GM18520 (cell line): ENCODE results near the gene DHRS2.
"Not testable (repeated sequence)": the region's sequence is repeated elsewhere in the genome, so short reads cannot be mapped to it uniquely, and the experiment has no call there.

Experiments
- ATAC-seq: cut with Tn5 transposase; IDR thresholded peaks from one replicate; pipeline ENCODE4 v1.9.1; 2021; ENCODE audit not compliant: unreplicated experiment

The DHRS2 gene

GRCh38 chr14:23636317-23637211 is at the start of gene DHRS2:
Gene DHRS2 (plus strand): TSS chr14:23636364. CDS start chr14:23638865, 2,501 bp downstream.
- no peak for ATAC-seq

- peak; percentile 71 for ATAC-seq
Measured at GRCh38 chr14:23588884-23589598, 47.1 kb upstream of the DHRS2 start.

- no peak for ATAC-seq
Measured at GRCh38 chr14:23589606-23590005, 46.6 kb upstream of the DHRS2 start.

- ATAC-seq: no peak
Measured at GRCh38 chr14:23590198-23590597, 46.0 kb upstream of the DHRS2 start.

DNA sequence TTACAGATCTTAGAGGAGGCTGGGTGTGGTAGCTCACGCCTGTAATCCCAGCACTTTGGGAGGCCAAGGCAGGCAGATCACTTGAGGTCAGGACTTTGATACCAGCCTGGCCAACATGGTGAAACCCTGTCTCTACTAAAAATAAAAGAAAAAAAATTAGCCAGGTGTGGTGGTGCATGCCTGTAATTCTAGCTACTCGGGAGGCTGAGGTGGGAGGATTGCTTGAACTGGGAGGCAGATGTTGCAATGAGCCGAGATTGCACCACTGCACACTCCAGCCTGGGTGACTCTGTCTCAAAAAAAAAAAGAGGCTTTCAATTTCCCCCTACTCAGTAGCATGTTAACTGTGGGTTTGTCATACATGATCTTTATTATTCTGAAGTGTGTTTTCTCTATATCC is 42.0 kb upstream of the DHRS2 start:
- ATAC-seq: not testable (repeated sequence)

DNA sequence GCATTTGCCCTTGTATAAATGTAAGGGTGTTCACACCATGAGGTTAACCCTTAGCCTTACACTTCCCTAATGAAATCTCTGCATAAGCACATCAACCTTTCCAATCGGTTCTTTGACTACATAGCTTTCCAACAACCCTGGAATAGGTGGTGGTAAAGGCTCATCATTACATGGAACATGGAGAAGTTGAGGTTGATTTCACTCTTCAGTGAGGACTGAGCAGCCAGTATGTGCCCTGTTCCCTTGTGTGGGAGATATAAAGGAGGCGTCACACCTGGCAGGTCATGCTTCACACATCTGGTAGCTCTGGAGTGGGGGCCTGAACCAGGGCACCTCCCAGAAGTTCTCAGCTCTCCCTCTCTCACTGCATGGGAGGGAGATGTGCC is 35.8 kb upstream of the DHRS2 start:
- no peak for ATAC-seq

DNA sequence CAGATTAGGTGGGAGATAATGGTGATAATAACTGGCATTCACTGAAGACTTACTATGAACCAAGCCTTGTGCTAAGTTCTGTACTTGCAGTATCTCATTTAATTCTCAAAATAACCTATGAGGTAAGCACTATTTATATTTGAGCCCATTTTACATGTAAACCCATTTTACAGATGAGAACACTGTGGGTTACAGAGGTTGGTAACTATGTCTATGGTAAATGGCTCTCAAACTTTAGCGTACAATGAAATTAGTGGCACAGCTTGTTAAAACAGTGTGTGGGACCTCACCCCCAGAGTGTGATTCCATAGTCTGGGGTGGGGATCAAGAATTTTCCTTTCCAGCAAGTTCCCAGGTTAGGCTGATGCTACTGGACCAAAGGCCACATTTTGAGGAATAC is 35.4 kb upstream of the DHRS2 start:
- ATAC-seq: no peak

DNA sequence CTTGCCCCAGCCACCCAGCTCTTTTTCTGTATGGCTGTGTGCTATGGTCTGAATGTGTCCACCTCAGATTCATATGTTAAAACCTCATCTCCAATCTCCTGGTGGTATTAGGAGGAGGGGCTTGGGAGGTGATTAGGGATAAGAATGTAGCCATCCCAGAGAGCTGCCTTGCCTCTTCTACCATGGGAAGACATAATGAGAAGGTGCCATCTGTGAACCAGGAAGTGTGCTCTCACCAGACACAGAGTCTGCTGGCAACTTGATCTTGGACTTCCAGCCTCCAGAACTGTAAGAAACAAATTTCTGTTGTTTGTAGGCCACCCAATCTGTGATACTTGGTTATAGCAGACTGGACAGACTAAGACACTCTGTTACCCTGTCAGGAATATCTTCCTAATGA is 34.7 kb upstream of the DHRS2 start:
- no peak for ATAC-seq

- no peak for ATAC-seq
Measured at GRCh38 chr14:23601845-23602180, 34.4 kb upstream of the DHRS2 start.

DNA sequence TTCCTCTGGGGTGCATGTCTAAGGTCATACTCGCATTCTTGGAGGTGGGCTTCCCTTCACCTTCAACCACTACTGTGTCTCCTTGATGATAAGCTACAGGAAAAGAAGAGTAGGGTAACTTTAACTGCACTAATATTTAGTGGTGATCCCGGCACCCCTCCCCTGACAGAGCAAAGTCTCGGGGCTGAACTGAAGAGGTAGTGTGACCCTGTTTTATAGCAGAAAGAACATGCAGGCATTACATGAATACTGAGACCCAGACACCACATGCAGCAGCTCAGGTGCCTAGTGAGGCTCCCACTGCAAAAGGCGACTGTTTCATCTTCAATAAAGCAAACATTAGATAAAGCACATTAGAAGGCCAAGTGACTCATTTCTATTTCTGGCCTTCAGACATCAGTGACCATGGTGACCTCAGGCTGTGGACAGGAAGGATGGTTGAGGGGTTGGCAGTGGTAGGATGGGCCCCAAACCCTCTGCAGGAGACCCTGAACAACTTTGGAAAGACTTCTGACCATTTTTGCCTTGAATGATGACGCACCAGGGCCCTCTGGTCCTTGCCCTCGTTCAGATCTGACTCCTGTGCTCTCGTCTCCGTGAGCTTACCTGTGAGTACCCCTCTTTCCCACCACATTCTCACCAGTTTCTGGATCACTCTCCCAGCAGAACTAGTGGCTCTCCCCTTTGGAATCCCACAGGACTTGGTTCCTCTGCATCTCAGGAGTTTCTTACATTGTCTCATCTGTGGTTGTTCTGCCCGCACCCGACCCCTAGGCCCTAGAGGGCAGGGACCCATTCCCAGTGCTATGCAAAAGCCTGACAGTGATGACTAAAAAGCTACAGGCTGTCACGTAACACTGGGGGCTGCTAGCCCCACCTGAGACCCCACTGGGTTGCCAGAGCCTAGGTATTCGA is 33.7 kb upstream of the DHRS2 start:
- ATAC-seq: no peak

GRCh38 chr14:23603103-23603502 is 33.1 kb upstream of the DHRS2 start:
- ATAC-seq: no peak

GRCh38 chr14:23604148-23604547 is 32.0 kb upstream of the DHRS2 start:
- ATAC-seq: no peak

DNA sequence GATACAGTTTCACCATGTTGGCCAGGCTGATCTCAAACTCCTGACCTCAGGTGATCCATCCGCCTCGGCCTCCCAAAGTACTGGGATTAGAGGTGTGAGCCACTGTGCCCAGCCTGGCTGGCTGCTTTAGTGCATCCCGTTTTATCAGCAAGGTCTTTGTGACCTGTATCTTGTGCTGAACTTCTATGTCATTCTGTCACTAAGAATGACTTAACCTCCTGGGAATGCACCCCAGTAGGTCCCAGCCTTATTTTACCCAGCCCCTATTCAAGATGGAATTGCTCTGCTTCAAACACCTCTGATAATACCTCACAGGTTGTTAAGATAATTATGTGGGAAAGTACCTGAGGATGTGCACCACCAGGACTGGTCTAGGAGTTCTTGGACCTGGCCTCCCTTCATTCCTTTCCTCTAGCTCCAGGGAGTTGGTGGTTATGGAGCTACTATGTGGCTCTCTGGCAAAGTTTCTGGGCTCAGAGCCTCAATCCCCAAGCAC is 31.4 kb upstream of the DHRS2 start:
- ATAC-seq: no peak

GRCh38 chr14:23605931-23606585 is 30.1 kb upstream of the DHRS2 start:
- ATAC-seq: peak; percentile 86

- ATAC-seq: no peak
Measured at GRCh38 chr14:23608454-23608853, 27.7 kb upstream of the DHRS2 start.

DNA sequence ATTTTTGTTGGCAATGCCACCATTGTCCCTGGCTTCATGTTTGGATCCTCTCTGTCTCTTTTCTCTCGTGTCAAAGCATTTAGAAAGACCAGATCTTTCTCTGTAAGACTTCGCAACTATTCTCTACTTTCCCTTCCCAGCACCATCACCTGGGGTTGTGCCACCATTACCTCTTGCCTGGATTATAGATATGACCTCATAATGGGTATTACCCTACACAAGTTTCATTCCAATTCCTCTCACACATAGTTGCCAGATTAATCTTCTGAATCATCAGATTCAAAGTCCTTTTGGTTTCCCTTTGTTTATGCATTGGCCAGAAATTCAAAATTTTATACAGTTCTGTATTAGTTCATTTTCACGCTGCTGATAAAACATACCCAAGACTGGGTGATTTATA is 27.2 kb upstream of the DHRS2 start:
- ATAC-seq: no peak

DNA sequence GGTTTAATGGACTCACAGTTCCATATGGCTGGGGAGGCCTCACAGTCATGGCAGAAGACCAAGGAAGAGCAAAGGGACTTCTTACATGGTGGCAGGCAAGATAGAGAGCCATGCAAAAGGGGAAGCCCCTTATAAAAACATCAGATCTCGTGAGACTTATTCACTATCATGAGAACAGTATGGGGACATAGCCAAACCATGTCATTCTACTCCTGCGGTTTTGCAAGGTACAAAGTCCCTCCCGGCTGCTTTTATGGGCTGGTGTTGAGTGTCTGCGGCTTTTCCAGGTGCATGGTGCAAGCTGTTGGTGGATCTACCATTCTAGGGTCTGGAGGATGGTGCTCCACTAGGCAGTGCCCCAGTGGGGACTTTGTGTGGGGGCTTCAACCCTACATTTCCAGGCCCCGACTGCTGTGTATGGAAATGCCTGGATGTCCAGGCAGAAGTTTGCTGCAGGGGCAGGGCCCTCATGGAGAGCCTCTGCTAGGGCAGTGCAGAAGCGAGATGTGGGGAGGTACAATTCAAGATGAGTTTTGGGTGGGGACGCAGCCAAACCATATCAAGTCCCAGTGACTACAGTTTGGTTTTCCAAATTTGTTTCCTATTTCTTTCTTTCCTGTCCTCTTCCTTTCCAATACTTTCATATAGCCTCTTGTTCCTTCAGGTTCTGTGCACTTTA is 26.6 kb upstream of the DHRS2 start:
- not testable (repeated sequence) for ATAC-seq

GRCh38 chr14:23610090-23610814 is 25.9 kb upstream of the DHRS2 start:
- ATAC-seq: no peak

GRCh38 chr14:23610815-23611289 is 25.3 kb upstream of the DHRS2 start:
- ATAC-seq: no peak
